ENCODE results near the gene PAX4.

PAX4 gene

GRCh38 chr7:127584648-127585043 lies 33.3 kb downstream of the PAX4 start:
- ATAC-seq: no peak
- no peak for TF ChIP-seq TCF4 (CRISPR knock-in tag; IDR thresholded peaks at IDR 0.05; ENCODE audit: borderline replicate concordance)
- no peak for TF ChIP-seq ZNF565 (CRISPR knock-in tag; conservative IDR thresholded peaks at IDR 0.05; ENCODE audit: low read depth)
- TF ChIP-seq ZFP30 (CRISPR knock-in tag; IDR thresholded peaks at IDR 0.05): no peak
- no peak for TF ChIP-seq OSR1 (CRISPR knock-in tag; IDR thresholded peaks at IDR 0.05)
- no peak for TF ChIP-seq ZNF70 (CRISPR knock-in tag; IDR thresholded peaks at IDR 0.05)
- TF ChIP-seq CSDC2 (CRISPR knock-in tag; IDR thresholded peaks at IDR 0.05): no peak
- TF ChIP-seq PPARA (CRISPR knock-in tag; IDR thresholded peaks at IDR 0.05; ENCODE audit: borderline replicate concordance): no peak
- no peak for TF ChIP-seq CSRNP3 (CRISPR knock-in tag; IDR thresholded peaks at IDR 0.05)
- TF ChIP-seq ZNF8 (CRISPR knock-in tag; IDR thresholded peaks at IDR 0.05): no peak
- TF ChIP-seq ARNTL (CRISPR knock-in tag; IDR thresholded peaks at IDR 0.05; ENCODE audit: borderline replicate concordance, low read depth): no peak
- no peak for TF ChIP-seq ISL1 (CRISPR knock-in tag; IDR thresholded peaks at IDR 0.05)
- no peak for TF ChIP-seq TOX (CRISPR knock-in tag; IDR thresholded peaks at IDR 0.05; ENCODE audit: borderline replicate concordance)
- TF ChIP-seq PATZ1 (CRISPR knock-in tag; IDR thresholded peaks at IDR 0.05; ENCODE audit: borderline replicate concordance): no peak
- TF ChIP-seq SNAI2 (CRISPR knock-in tag; IDR thresholded peaks at IDR 0.05): no peak
- no peak for TF ChIP-seq TSHZ2 (CRISPR knock-in tag; IDR thresholded peaks at IDR 0.05)
- TF ChIP-seq RARB (CRISPR knock-in tag; IDR thresholded peaks at IDR 0.05): no peak
- TF ChIP-seq, protein P1, sequence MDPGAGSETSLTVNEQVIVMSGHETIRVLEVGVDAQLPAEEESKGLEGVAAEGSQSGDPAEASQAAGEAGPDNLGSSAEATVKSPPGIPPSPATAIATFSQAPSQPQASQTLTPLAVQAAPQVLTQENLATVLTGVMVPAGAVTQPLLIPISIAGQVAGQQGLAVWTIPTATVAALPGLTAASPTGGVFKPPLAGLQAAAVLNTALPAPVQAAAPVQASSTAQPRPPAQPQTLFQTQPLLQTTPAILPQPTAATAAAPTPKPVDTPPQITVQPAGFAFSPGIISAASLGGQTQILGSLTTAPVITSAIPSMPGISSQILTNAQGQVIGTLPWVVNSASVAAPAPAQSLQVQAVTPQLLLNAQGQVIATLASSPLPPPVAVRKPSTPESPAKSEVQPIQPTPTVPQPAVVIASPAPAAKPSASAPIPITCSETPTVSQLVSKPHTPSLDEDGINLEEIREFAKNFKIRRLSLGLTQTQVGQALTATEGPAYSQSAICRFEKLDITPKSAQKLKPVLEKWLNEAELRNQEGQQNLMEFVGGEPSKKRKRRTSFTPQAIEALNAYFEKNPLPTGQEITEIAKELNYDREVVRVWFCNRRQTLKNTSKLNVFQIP (CRISPR knock-in tag; IDR thresholded peaks at IDR 0.05; ENCODE audit: borderline replicate concordance, low read depth): no peak
- TF ChIP-seq, protein P2, sequence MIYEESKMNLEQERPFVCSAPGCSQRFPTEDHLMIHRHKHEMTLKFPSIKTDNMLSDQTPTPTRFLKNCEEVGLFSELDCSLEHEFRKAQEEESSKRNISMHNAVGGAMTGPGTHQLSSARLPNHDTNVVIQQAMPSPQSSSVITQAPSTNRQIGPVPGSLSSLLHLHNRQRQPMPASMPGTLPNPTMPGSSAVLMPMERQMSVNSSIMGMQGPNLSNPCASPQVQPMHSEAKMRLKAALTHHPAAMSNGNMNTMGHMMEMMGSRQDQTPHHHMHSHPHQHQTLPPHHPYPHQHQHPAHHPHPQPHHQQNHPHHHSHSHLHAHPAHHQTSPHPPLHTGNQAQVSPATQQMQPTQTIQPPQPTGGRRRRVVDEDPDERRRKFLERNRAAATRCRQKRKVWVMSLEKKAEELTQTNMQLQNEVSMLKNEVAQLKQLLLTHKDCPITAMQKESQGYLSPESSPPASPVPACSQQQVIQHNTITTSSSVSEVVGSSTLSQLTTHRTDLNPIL (CRISPR knock-in tag; IDR thresholded peaks at IDR 0.05; ENCODE audit: low read depth): no peak
- TF ChIP-seq ZFP3 (CRISPR knock-in tag; IDR thresholded peaks at IDR 0.05): no peak
- no peak for TF ChIP-seq ZC3H10 (CRISPR knock-in tag; IDR thresholded peaks at IDR 0.05)

- TF ChIP-seq CSRNP3 (CRISPR knock-in tag; IDR thresholded peaks at IDR 0.05) (no peak), ZNF565 (CRISPR knock-in tag; conservative IDR thresholded peaks at IDR 0.05; ENCODE audit: low read depth) (no peak), ZNF70 (CRISPR knock-in tag; IDR thresholded peaks at IDR 0.05) (no peak), SNAI2 (CRISPR knock-in tag; IDR thresholded peaks at IDR 0.05) (no peak), TSHZ2 (CRISPR knock-in tag; IDR thresholded peaks at IDR 0.05) (no peak), ISL1 (CRISPR knock-in tag; IDR thresholded peaks at IDR 0.05) (no peak), TOX (CRISPR knock-in tag; IDR thresholded peaks at IDR 0.05; ENCODE audit: borderline replicate concordance) (no peak)
- TF ChIP-seq, protein P1 (CRISPR knock-in tag; IDR thresholded peaks at IDR 0.05; ENCODE audit: borderline replicate concordance, low read depth): no peak
- no peak for ATAC-seq
Observed at GRCh38 chr7:127582361-127582760, 35.6 kb downstream of the PAX4 start.
